ENCODE data around the gene AUTS2. TPM values are rescaled to one million over a fixed set of nuclear protein-coding genes. Genes with fewer than 3 reads are reported as not detected.

The AUTS2 gene
- total and polyA plus RNA-seq, 2 experiments from 2014 or later: 3.0 to 4.4 TPM

DNA sequence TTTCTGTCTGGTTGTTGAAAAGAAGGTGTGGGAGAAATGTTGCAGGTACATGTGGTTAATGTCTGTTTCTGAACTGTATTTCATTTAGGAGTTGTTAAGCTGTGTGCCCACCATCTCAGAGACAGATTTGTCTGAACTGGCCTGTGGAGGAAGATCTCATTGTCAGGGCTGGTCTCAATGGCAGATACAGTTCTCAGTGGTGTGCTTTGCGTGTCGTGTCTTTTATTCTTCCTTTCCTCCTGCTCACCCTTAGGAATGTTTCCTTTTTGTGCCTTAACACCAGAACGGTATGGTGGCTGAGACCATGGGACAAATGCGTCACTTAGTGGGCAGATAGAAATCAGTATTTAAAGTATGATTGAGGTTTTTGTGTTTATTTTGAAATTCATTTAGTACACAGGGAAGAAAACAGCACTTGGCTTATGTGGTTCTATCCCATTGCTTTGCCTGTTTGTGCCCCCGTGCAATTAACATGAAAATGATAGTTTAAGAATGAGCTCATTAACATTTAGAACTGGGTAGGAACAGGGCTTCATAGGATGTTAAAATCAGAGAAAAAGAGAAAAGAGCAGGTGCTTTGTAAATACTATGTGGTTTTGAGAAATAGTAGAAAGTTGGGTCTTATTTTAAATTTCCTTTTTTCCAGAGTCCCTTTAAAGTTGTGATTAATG lies 112.6 kb downstream of the AUTS2 start:
- Histone ChIP-seq H3K4me3 (no peak overlapping the region), H3K4me1 (ENCODE audit: insufficient read depth) (no peaks in the 10 kb centered on the region), H4K20me1 (ENCODE audit: insufficient read depth) (no peaks in the 10 kb centered on the region), H3K9me3 (ENCODE audit: low read depth) (no peaks in the 10 kb centered on the region), H3K27me3 (replicated peaks; ENCODE audit: insufficient read depth) (no peaks in the 10 kb centered on the region), H3K4me2 (ENCODE audit: unreplicated experiment) (no peak overlapping the region), H2AFZ (no peak overlapping the region), H3K9ac (no peak overlapping the region), H3K9me2 (ENCODE audit: insufficient read depth) (no peaks in the 10 kb centered on the region; the same call in 1 of the 2 replicates), H3K27ac (no peak overlapping the region), H3K79me2 (ENCODE audit: insufficient read depth) (no peaks in the 10 kb centered on the region), H3K36me3 (ENCODE audit: low read depth) (no peaks in the 10 kb centered on the region), H3F3A (ENCODE audit: insufficient read depth) (no peaks in the 10 kb centered on the region)
- no peak for DNase-seq
- TF ChIP-seq EZH2phosphoT487 (IDR thresholded peaks at IDR 0.05; ENCODE audit: insufficient read depth, low read depth): no peak
- no peak for TF ChIP-seq EZH2 (IDR thresholded peaks at IDR 0.05; ENCODE audit: insufficient read depth, poor library complexity, severe bottlenecking)
- 88 to 91% methylated on average over 5 of the region's 5 CpGs for WGBS, 2 experiments (ENCODE audit: low coverage in 1 of 2, low lambda C conversion rate in 2 of 2, missing lambda C conversion rate in 2 of 2)
- in situ Hi-C loops (cut with MboI): no loop called here

DNA sequence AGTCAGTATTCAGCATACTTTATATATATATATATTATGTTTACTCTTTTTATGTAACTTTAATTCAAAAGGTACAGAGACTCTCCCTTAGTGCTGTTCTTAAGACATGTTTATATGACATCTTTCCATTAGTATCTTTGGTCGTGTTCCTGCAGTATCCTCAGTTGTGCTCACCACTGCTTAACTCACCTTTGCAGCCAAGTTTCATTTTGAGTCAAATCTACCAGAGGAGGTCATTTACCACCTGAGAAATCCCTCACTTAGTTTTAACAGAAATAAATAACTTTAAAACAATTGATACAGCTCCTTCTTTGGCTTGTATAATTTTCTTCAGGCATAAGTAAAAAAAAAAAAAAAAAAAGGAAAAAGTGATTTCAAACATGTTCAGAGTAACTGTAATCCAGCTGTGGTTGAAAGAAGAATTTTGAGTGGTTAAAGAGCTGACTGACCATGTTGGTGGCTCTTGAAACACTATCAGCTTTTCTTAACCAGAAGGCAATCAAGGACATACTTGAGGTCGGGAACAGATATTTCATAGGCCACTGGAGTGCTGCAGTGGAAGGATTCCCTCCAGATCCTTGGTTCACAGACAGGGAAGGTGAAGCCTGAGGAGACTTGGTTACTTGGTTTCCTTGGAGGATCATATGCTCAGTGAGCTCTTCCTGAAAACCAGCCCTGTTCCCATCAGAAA lies 116.8 kb downstream of the AUTS2 start:
- WGBS, 2 experiments (ENCODE audit: low coverage in 1 of 2, low lambda C conversion rate in 2 of 2, missing lambda C conversion rate in 2 of 2): 34 to 47% methylated on average over 2 of the region's 2 CpGs
- no peak overlapping the region for H3K4me3 ChIP-seq
- no peaks in the 10 kb centered on the region for H3K9me3 ChIP-seq (ENCODE audit: low read depth)
- H3K27me3 ChIP-seq (replicated peaks; ENCODE audit: insufficient read depth): no peaks in the 10 kb centered on the region
- no peaks in the 10 kb centered on the region for H3K4me1 ChIP-seq (ENCODE audit: insufficient read depth)
- no peaks in the 10 kb centered on the region for H3K79me2 ChIP-seq (ENCODE audit: insufficient read depth)
- H3K4me2 ChIP-seq (ENCODE audit: unreplicated experiment): no peak overlapping the region
- H4K20me1 ChIP-seq (ENCODE audit: insufficient read depth): no peaks in the 10 kb centered on the region
- H3F3A ChIP-seq (ENCODE audit: insufficient read depth): no peaks in the 10 kb centered on the region
- DNase-seq: no peak
- TF ChIP-seq EZH2 (IDR thresholded peaks at IDR 0.05; ENCODE audit: insufficient read depth, poor library complexity, severe bottlenecking): no peak
- no peak for TF ChIP-seq EZH2phosphoT487 (IDR thresholded peaks at IDR 0.05; ENCODE audit: insufficient read depth, low read depth)
- no peak overlapping the region for H3K27ac ChIP-seq
- H3K9me2 ChIP-seq (ENCODE audit: insufficient read depth): no peaks in the 10 kb centered on the region
- H3K36me3 ChIP-seq (ENCODE audit: low read depth): no peaks in the 10 kb centered on the region
- in situ Hi-C loops (cut with MboI): no loop called here
- no peak overlapping the region for H3K9ac ChIP-seq
- no peak overlapping the region for H2AFZ ChIP-seq

DNA sequence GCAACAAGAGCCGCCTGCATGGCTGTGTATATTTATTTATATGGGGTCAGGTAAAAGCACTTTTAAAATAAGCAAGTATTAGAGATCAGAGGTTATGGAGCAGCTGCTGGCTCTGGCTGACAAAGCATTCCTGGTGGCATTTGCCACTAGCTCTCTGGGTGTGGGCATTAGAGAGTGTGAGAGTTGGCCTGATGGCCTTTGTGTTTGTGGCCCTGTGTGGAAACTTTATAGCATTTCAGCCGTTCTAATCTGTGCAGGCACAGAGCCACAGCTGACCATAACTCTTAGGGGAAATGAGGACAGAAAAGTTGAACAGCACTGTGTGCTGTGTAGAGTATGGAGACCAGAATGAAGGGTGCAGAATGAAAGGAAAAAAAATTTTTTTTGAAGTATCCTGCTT lies 118.9 kb downstream of the AUTS2 start:
- no peak for TF ChIP-seq EZH2phosphoT487 (IDR thresholded peaks at IDR 0.05; ENCODE audit: insufficient read depth, low read depth)
- no peak for TF ChIP-seq EZH2 (IDR thresholded peaks at IDR 0.05; ENCODE audit: insufficient read depth, poor library complexity, severe bottlenecking)
- Histone ChIP-seq H3K4me2 (ENCODE audit: unreplicated experiment) (no peak overlapping the region), H3K36me3 (ENCODE audit: low read depth) (no peaks in the 10 kb centered on the region), H3K79me2 (ENCODE audit: insufficient read depth) (no peaks in the 10 kb centered on the region), H3K4me1 (ENCODE audit: insufficient read depth) (no peaks in the 10 kb centered on the region), H3K9me3 (ENCODE audit: low read depth) (no peaks in the 10 kb centered on the region), H4K20me1 (ENCODE audit: insufficient read depth) (no peaks in the 10 kb centered on the region), H2AFZ (no peak overlapping the region), H3F3A (ENCODE audit: insufficient read depth) (no peaks in the 10 kb centered on the region), H3K4me3 (no peak overlapping the region), H3K9me2 (ENCODE audit: insufficient read depth) (no peaks in the 10 kb centered on the region), H3K9ac (no peak overlapping the region), H3K27ac (no peak overlapping the region), H3K27me3 (replicated peaks; ENCODE audit: insufficient read depth) (no peaks in the 10 kb centered on the region)
- 49 to 55% methylated on average over 2 of the region's 2 CpGs for whole genome bisulfite sequencing, 2 experiments (ENCODE audit: low coverage in 1 of 2, low lambda C conversion rate in 2 of 2, missing lambda C conversion rate in 2 of 2)
- in situ Hi-C loops (cut with MboI): no loop called here
- no peak for DNase-seq

DNA sequence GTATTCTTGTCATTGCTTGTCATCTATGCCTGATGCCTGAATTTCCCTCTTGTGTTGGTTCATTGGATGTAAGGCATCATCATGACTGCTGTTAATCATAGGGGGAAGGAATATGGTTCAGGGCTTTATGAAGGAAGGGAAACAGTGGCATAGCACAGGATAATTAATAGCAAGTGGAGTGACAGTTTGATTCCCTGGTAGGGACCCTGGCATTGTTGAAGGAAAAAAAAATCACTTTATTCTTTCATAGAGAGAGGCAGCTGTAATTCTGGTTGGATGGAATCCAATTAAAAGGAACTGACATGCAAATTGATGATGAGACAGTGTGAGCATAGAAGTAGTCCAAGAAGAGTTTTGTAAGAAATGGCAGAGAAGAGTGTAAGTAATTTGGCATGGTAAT lies 121.4 kb downstream of the AUTS2 start:
- Histone ChIP-seq H3K36me3 (ENCODE audit: low read depth) (no peaks in the 10 kb centered on the region), H3K9me3 (ENCODE audit: low read depth) (no peaks in the 10 kb centered on the region), H2AFZ (no peak overlapping the region), H3K4me3 (no peak overlapping the region), H3K4me1 (ENCODE audit: insufficient read depth) (no peaks in the 10 kb centered on the region), H3K9ac (no peak overlapping the region), H3F3A (ENCODE audit: insufficient read depth) (no peaks in the 10 kb centered on the region), H3K27ac (no peak overlapping the region), H3K27me3 (replicated peaks; ENCODE audit: insufficient read depth) (no peaks in the 10 kb centered on the region), H4K20me1 (ENCODE audit: insufficient read depth) (no peaks in the 10 kb centered on the region), H3K9me2 (ENCODE audit: insufficient read depth) (no peaks in the 10 kb centered on the region), H3K4me2 (ENCODE audit: unreplicated experiment) (no peak overlapping the region), H3K79me2 (ENCODE audit: insufficient read depth) (no peaks in the 10 kb centered on the region)
- no peak for DNase-seq
- in situ Hi-C loops (cut with MboI): no loop called here
- no peak for TF ChIP-seq EZH2phosphoT487 (IDR thresholded peaks at IDR 0.05; ENCODE audit: insufficient read depth, low read depth)
- no peak for TF ChIP-seq EZH2 (IDR thresholded peaks at IDR 0.05; ENCODE audit: insufficient read depth, poor library complexity, severe bottlenecking)

Measured in GM23248 (cell line).